ELR (cell line): Measurements from ENCODE around the gene SLCO2A1.

Experiments used
- DNase-seq: peaks from one replicate; pipeline ENCODE4 v3.0.0-alpha.2; 2015; ENCODE audit warnings: low read depth

Gene SLCO2A1

GRCh38 chr3:133933097-133934024, 96.4 kb downstream of the SLCO2A1 start:
- no peak for DNase-seq

GRCh38 chr3:133932009-133932408, 97.7 kb downstream of the SLCO2A1 start:
- no peak for DNase-seq

- no peak for DNase-seq
Measured at GRCh38 chr3:133931084-133931483, 98.6 kb downstream of the SLCO2A1 start.

GRCh38 chr3:133930341-133930933, 99.3 kb downstream of the SLCO2A1 start:
- peak; percentile 78 for DNase-seq

GRCh38 chr3:133928903-133929607, 100.7 kb downstream of the SLCO2A1 start:
- DNase-seq: peak; percentile 54

GRCh38 chr3:133928136-133928893, 101.4 kb downstream of the SLCO2A1 start:
- DNase-seq: no peak

GRCh38 chr3:133927540-133928066, 102.1 kb downstream of the SLCO2A1 start:
- DNase-seq: peak; percentile 46

GRCh38 chr3:133926736-133927539, 102.8 kb downstream of the SLCO2A1 start:
- no peak for DNase-seq

GRCh38 chr3:133925960-133926735, 103.6 kb downstream of the SLCO2A1 start:
- DNase-seq: no peak

GRCh38 chr3:133924041-133924440, 105.7 kb downstream of the SLCO2A1 start:
- DNase-seq: no peak

- no peak for DNase-seq
Measured at GRCh38 chr3:133921592-133921991, 108.1 kb downstream of the SLCO2A1 start.

GRCh38 chr3:133917144-133917543, 112.6 kb downstream of the SLCO2A1 start:
- no peak for DNase-seq

- no peak for DNase-seq
Measured at GRCh38 chr3:133915685-133916658, 113.8 kb downstream of the SLCO2A1 start.

- DNase-seq: no peak
Measured at GRCh38 chr3:133914839-133915600, 114.7 kb downstream of the SLCO2A1 start.

- DNase-seq: no peak
Measured at GRCh38 chr3:133910422-133910821, 119.3 kb downstream of the SLCO2A1 start.

- DNase-seq: no peak
Measured at GRCh38 chr3:133905376-133905775, 124.3 kb downstream of the SLCO2A1 start.

- no peak for DNase-seq
Measured at GRCh38 chr3:133901847-133902246, 127.9 kb downstream of the SLCO2A1 start.

- DNase-seq: no peak
Measured at GRCh38 chr3:133901083-133901482, 128.6 kb downstream of the SLCO2A1 start.
